ENCODE data around the gene LTBP1.

LTBP1 gene

GRCh38 chr2:32951672-32952071 lies 4.9 kb downstream of the LTBP1 start:
- TF ChIP-seq CTCF (IDR thresholded peaks at IDR 0.05; ENCODE audit: poor library complexity, severe bottlenecking), result no peak
- H3K27ac ChIP-seq (ENCODE audit: poor library complexity, severe bottlenecking), result no peak overlapping the region
- ATAC-seq (ENCODE audit: low read depth) (no peak), DNase-seq (ENCODE audit: low spot score) (no peak)
- no peaks in the 10 kb centered on the region for H3K27me3 ChIP-seq (ENCODE audit: insufficient read depth, poor library complexity, severe bottlenecking)
- no peak overlapping the region for H3K4me3 ChIP-seq (ENCODE audit: severe bottlenecking)
- H3K36me3 ChIP-seq (ENCODE audit: low read depth), result no peaks in the 10 kb centered on the region
- no peaks in the 10 kb centered on the region for H3K4me1 ChIP-seq (ENCODE audit: insufficient read depth, poor library complexity, severe bottlenecking)
- H3K9me3 ChIP-seq (ENCODE audit: severe bottlenecking), result no peaks in the 10 kb centered on the region

DNA sequence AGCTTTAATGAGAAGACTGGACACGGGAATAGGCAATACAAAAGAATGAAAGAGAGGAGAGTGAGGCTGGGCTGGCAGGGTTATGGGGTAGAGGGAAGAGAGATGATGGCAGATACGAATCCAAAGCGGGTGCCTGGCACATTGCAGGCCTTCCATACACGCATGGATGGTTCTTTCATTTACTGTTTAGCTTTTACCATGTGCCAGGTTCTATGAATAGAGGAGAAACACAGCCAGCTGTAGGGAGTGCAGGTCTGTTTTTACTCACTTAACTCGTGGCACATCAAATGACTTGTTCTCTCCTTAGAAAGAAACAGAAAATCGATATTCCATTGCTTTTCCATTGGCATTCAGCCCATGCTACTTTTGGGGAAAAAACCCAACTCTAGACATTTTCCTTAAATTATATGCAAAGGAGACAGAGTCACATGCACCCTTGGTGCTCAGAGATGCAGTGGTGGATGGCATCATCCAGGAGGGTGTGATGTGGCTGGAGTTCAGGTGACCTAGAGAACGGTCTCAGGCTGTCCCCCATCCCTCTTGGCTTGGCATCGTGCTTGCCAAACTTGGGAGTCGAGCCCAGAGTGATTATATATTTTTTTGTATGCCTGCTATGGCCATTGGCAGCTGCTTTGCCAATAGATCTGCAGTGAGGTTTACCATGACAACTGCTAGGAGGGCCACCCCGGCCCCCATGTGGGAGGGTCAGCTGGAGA lies 6.2 kb downstream of the LTBP1 start:
- H3K4me1 ChIP-seq (ENCODE audit: insufficient read depth, poor library complexity, severe bottlenecking), result no peaks in the 10 kb centered on the region
- DNase-seq (ENCODE audit: low spot score), result no peak
- TF ChIP-seq CTCF (IDR thresholded peaks at IDR 0.05; ENCODE audit: poor library complexity, severe bottlenecking), result no peak

DNA sequence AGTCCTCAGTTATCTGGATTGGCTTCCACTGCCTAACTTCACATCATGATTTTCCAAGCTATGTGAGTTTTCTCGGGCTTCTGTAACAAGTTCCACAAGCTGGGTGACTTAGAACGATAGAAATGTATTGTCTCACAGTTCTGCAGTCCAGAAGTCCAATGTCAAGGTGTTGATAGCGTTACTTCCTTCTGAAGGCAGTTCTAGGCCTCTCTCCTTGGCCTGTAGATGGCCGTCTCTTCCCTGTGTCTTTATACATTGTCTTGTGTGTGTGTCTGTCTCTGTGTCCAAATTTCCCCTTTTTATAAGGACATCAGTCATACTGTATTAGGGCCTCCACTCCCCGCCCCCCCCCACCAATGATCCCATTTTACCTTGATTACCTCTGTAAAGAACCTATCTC lies 7.5 kb downstream of the LTBP1 start:
- no peak overlapping the region for H3K27ac ChIP-seq (ENCODE audit: poor library complexity, severe bottlenecking)
- no peak overlapping the region for H3K4me3 ChIP-seq (ENCODE audit: severe bottlenecking)
- no peak for ATAC-seq (ENCODE audit: low read depth)
- no peaks in the 10 kb centered on the region for H3K27me3 ChIP-seq (ENCODE audit: insufficient read depth, poor library complexity, severe bottlenecking)
- TF ChIP-seq CTCF (IDR thresholded peaks at IDR 0.05; ENCODE audit: poor library complexity, severe bottlenecking), result no peak
- no peak for DNase-seq (ENCODE audit: low spot score)
- H3K9me3 ChIP-seq (ENCODE audit: severe bottlenecking), result no peaks in the 10 kb centered on the region
- no peaks in the 10 kb centered on the region for H3K36me3 ChIP-seq (ENCODE audit: low read depth)
- H3K4me1 ChIP-seq (ENCODE audit: insufficient read depth, poor library complexity, severe bottlenecking), result no peaks in the 10 kb centered on the region

More for the DNA sequence above, 6.2 kb downstream of the LTBP1 start:
- Histone ChIP-seq H3K9me3 (ENCODE audit: severe bottlenecking) (no peaks in the 10 kb centered on the region), H3K36me3 (ENCODE audit: low read depth) (no peaks in the 10 kb centered on the region), H3K27me3 (ENCODE audit: insufficient read depth, poor library complexity, severe bottlenecking) (no peaks in the 10 kb centered on the region), H3K4me3 (ENCODE audit: severe bottlenecking) (no peak overlapping the region), H3K27ac (ENCODE audit: poor library complexity, severe bottlenecking) (no peak overlapping the region)
- ATAC-seq (ENCODE audit: low read depth), result no peak

- Histone ChIP-seq H3K27ac (ENCODE audit: poor library complexity, severe bottlenecking) (no peak overlapping the region), H3K27me3 (ENCODE audit: insufficient read depth, poor library complexity, severe bottlenecking) (no peaks in the 10 kb centered on the region), H3K4me3 (ENCODE audit: severe bottlenecking) (no peak overlapping the region), H3K36me3 (ENCODE audit: low read depth) (no peaks in the 10 kb centered on the region), H3K4me1 (ENCODE audit: insufficient read depth, poor library complexity, severe bottlenecking) (no peaks in the 10 kb centered on the region), H3K9me3 (ENCODE audit: severe bottlenecking) (no peaks in the 10 kb centered on the region)
- no peak for TF ChIP-seq CTCF (IDR thresholded peaks at IDR 0.05; ENCODE audit: poor library complexity, severe bottlenecking)
- ATAC-seq (ENCODE audit: low read depth), result no peak
- no peak for DNase-seq (ENCODE audit: low spot score)
Observed at GRCh38 chr2:32958821-32959220, 12.1 kb downstream of the LTBP1 start.

DNA sequence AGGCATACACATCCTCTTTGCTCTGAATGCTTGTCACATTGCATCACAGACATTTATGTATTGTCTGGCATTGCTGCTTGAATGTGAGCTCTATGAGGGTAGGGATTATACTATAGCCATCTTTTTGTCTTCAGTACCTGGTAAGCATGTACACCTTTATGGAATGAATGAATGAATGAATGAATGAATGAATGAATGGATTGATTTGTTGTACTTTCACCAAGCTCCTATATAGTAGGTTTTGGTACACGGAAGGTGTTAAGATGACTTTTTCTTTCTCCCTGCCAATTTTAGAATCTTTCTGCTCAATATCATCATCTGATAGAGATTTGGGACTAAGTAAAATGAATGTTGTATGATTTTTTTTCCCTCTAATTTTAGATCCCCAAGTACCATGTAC lies 13.5 kb downstream of the LTBP1 start:
- no peaks in the 10 kb centered on the region for H3K9me3 ChIP-seq (ENCODE audit: severe bottlenecking)
- H3K4me1 ChIP-seq (ENCODE audit: insufficient read depth, poor library complexity, severe bottlenecking), result no peaks in the 10 kb centered on the region
- H3K27ac ChIP-seq (ENCODE audit: poor library complexity, severe bottlenecking), result no peak overlapping the region
- DNase-seq (ENCODE audit: low spot score) (no peak), ATAC-seq (ENCODE audit: low read depth) (no peak)
- no peaks in the 10 kb centered on the region for H3K27me3 ChIP-seq (ENCODE audit: insufficient read depth, poor library complexity, severe bottlenecking)
- H3K36me3 ChIP-seq (ENCODE audit: low read depth), result no peaks in the 10 kb centered on the region
- no peak for TF ChIP-seq CTCF (IDR thresholded peaks at IDR 0.05; ENCODE audit: poor library complexity, severe bottlenecking)
- H3K4me3 ChIP-seq (ENCODE audit: severe bottlenecking), result no peak overlapping the region

All from RWPE2 (cell line).